HEK293 (cell line): ENCODE data around the gene BAIAP2.

Experiments
- CTCF ChIP-seq: fragments of 450-650 bp; formaldehyde crosslinking; IDR thresholded peaks from 2 replicates; pipeline ENCODE4 v1.5.1; 2016; ENCODE audit warnings: missing biosample characterization, missing genetic modification characterization
- EGR2 ChIP-seq: fragments of 450-650 bp; formaldehyde crosslinking; IDR thresholded peaks from 2 replicates; pipeline ENCODE4 v1.5.1; 2016; ENCODE audit warnings: low read depth, missing biosample characterization, missing genetic modification characterization
- KLF10 ChIP-seq: fragments of 450-650 bp; IDR thresholded peaks from 2 replicates; pipeline ENCODE4 v1.5.1; 2018; ENCODE audit warnings: missing biosample characterization, mild to moderate bottlenecking, missing genetic modification characterization
- KLF7 ChIP-seq: fragments of 450-650 bp; formaldehyde crosslinking; IDR thresholded peaks from 2 replicates; pipeline ENCODE4 v1.5.1; 2016; ENCODE audit warnings: missing biosample characterization, missing genetic modification characterization, borderline replicate concordance
- YY1 ChIP-seq: fragments of 450-650 bp; formaldehyde crosslinking; IDR thresholded peaks from 2 replicates; pipeline ENCODE4 v1.5.1; 2018; ENCODE audit warnings: missing biosample characterization, missing genetic modification characterization
- ZBTB7A ChIP-seq: fragments of 450-650 bp; formaldehyde crosslinking; IDR thresholded peaks from 2 replicates; pipeline ENCODE4 v1.5.1; 2016; ENCODE audit warnings: low read depth, missing biosample characterization, missing genetic modification characterization
- ZEB2 ChIP-seq: fragments of 450-650 bp; formaldehyde crosslinking; IDR thresholded peaks from 2 replicates; pipeline ENCODE4 v1.5.1; 2016; ENCODE audit warnings: missing biosample characterization, missing genetic modification characterization
- ZNF138 ChIP-seq: fragments of 450-650 bp; formaldehyde crosslinking; IDR thresholded peaks from 2 replicates; pipeline ENCODE4 v1.5.1; 2016; ENCODE audit warnings: missing biosample characterization, missing genetic modification characterization, borderline replicate concordance
- ZNF423 ChIP-seq: fragments of 450-650 bp; formaldehyde crosslinking; IDR thresholded peaks from 2 replicates; pipeline ENCODE4 v1.5.1; 2016; ENCODE audit warnings: missing biosample characterization, missing genetic modification characterization
- ZNF624 ChIP-seq: fragments of 450-650 bp; formaldehyde crosslinking; IDR thresholded peaks from 2 replicates; pipeline ENCODE4 v1.5.1; 2017; ENCODE audit warnings: missing biosample characterization, missing genetic modification characterization
- ZNF785 ChIP-seq: fragments of 450-650 bp; formaldehyde crosslinking; IDR thresholded peaks from 2 replicates; pipeline ENCODE4 v1.5.1; 2016; ENCODE audit warnings: missing biosample characterization, missing genetic modification characterization
- TF ChIP-seq, protein P1 (sequence below): fragments of 450-650 bp; formaldehyde crosslinking; IDR thresholded peaks from 2 replicates; pipeline ENCODE4 v1.5.1; 2016; ENCODE audit warnings: missing biosample characterization, missing genetic modification characterization

DNA sequence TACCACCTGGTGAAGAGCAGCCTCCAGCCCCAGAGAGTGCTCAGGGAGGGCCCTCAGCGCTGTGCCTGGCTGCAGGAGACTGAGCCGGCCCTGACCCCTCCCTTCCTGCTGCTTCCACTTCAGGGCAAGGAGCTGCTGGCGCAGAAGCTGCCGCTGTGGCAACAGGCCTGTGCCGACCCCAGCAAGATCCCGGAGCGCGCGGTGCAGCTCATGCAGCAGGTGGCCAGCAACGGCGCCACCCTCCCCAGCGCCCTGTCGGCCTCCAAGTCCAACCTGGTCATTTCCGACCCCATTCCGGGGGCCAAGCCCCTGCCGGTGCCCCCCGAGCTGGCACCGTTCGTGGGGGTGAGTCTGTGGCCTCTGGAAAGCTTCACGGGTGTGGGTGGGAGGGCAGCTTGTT, 68.4 kb downstream of the BAIAP2 start:
- TF ChIP-seq ZEB2 (tag by site-specific recombination): no peak
- no peak for TF ChIP-seq CTCF (tag by site-specific recombination)
- no peak for TF ChIP-seq ZBTB7A (tag by site-specific recombination)
- TF ChIP-seq ZNF785 (tag by site-specific recombination): no peak
- no peak for TF ChIP-seq ZNF138 (tag by site-specific recombination)
- no peak for TF ChIP-seq KLF7 (tag by site-specific recombination)
- TF ChIP-seq ZNF624 (tag by site-specific recombination): no peak
- TF ChIP-seq KLF10 (tag by site-specific recombination): no peak
- TF ChIP-seq, protein P1, sequence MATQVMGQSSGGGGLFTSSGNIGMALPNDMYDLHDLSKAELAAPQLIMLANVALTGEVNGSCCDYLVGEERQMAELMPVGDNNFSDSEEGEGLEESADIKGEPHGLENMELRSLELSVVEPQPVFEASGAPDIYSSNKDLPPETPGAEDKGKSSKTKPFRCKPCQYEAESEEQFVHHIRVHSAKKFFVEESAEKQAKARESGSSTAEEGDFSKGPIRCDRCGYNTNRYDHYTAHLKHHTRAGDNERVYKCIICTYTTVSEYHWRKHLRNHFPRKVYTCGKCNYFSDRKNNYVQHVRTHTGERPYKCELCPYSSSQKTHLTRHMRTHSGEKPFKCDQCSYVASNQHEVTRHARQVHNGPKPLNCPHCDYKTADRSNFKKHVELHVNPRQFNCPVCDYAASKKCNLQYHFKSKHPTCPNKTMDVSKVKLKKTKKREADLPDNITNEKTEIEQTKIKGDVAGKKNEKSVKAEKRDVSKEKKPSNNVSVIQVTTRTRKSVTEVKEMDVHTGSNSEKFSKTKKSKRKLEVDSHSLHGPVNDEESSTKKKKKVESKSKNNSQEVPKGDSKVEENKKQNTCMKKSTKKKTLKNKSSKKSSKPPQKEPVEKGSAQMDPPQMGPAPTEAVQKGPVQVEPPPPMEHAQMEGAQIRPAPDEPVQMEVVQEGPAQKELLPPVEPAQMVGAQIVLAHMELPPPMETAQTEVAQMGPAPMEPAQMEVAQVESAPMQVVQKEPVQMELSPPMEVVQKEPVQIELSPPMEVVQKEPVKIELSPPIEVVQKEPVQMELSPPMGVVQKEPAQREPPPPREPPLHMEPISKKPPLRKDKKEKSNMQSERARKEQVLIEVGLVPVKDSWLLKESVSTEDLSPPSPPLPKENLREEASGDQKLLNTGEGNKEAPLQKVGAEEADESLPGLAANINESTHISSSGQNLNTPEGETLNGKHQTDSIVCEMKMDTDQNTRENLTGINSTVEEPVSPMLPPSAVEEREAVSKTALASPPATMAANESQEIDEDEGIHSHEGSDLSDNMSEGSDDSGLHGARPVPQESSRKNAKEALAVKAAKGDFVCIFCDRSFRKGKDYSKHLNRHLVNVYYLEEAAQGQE (tag by site-specific recombination): no peak
- TF ChIP-seq YY1: no peak
- TF ChIP-seq ZNF423 (tag by site-specific recombination): no peak
- no peak for TF ChIP-seq EGR2 (tag by site-specific recombination)
